SU-DHL-6 (cell line): ENCODE data around the gene OSBPL6.

ENCODE experiments used
- H2AFZ ChIP-seq: fragments of 200-600 bp; sonication (generic); 2 replicates; pipeline ENCODE4 v1.6.1; 2014; ENCODE audit warnings: low read depth, mild to moderate bottlenecking, moderate library complexity, mixed read lengths, antibody characterized with exemption, low read length; ENCODE audit not compliant: severe bottlenecking
- H3F3A ChIP-seq: fragments of 200-600 bp; shearing (Covaris generic); 2 replicates; pipeline ENCODE4 v1.6.0; 2016; ENCODE audit warnings: antibody characterized with exemption, mild to moderate bottlenecking; ENCODE audit not compliant: insufficient read depth
- H3K27ac ChIP-seq: fragments of 200-600 bp; sonication (generic); 2 replicates; pipeline ENCODE4 v1.5.1; 2016; ENCODE audit warnings: low read depth, mild to moderate bottlenecking, low read length, moderate library complexity, mixed read lengths
- H3K27me3 ChIP-seq: fragments of 200-600 bp; sonication (generic), shearing (Covaris generic); 2 replicates; pipeline ENCODE4 v1.6.0; 2014; ENCODE audit warnings: mild to moderate bottlenecking, low read length
- H3K36me3 ChIP-seq: fragments of 200-600 bp; sonication (generic); 2 replicates; pipeline ENCODE4 v1.6.1; 2014; ENCODE audit warnings: mild to moderate bottlenecking, low read length, mixed read lengths
- H3K4me2 ChIP-seq: fragments of 300-600, 200-600 bp; shearing (Covaris generic), sonication (generic); 2 replicates; pipeline ENCODE4 v1.6.0; 2014; ENCODE audit warnings: low read length, low read depth, mild to moderate bottlenecking; ENCODE audit not compliant: poor library complexity, severe bottlenecking
- H3K4me3 ChIP-seq: fragments of 200-600 bp; sonication (generic); 2 replicates; pipeline ENCODE4 v1.5.1; 2014; ENCODE audit warnings: antibody characterized with exemption, low read length, mild to moderate bottlenecking, mixed read lengths; ENCODE audit not compliant: insufficient read depth, poor library complexity, severe bottlenecking
- H3K79me2 ChIP-seq: fragments of 200-600 bp; sonication (generic); 2 replicates; pipeline ENCODE4 v1.6.1; 2014; ENCODE audit warnings: mild to moderate bottlenecking, low read length, moderate library complexity; ENCODE audit not compliant: insufficient read depth
- H3K9ac ChIP-seq: fragments of 200-600 bp; sonication (generic); 2 replicates; pipeline ENCODE4 v1.7.0; 2014; ENCODE audit warnings: mild to moderate bottlenecking, low read length
- H3K9me2 ChIP-seq: fragments of 200-600 bp; sonication (generic); replicated peaks from 2 replicates; pipeline ENCODE4 v1.6.1; 2014; ENCODE audit warnings: low read length; ENCODE audit not compliant: insufficient read depth
- H3K9me3 ChIP-seq: fragments of 200-600 bp; sonication (generic); 2 replicates; pipeline ENCODE4 v1.6.1; 2014; ENCODE audit warnings: low read length, mixed read lengths; ENCODE audit not compliant: insufficient read depth
- H4K20me1 ChIP-seq: fragments of 200-600 bp; sonication (generic); 2 replicates; pipeline ENCODE4 v1.6.1; 2014; ENCODE audit warnings: low read depth, mild to moderate bottlenecking, antibody characterized with exemption, low read length, moderate library complexity, mixed read lengths
- CTCF ChIP-seq: fragments of 200-600 bp; sonication (generic); IDR thresholded peaks from one replicate; pipeline ENCODE4 v1.5.1; 2017; ENCODE audit warnings: antibody characterized with exemption, mild to moderate bottlenecking, low read length, moderate library complexity; ENCODE audit not compliant: insufficient read depth, poor library complexity, severe bottlenecking
- EZH2phosphoT487 ChIP-seq: fragments of 200-600 bp; sonication (generic), shearing (Covaris generic); conservative IDR thresholded peaks from 2 replicates; pipeline ENCODE4 v1.6.1; 2018; ENCODE audit warnings: mild to moderate bottlenecking, antibody characterized with exemption, low read length, moderate library complexity, mixed read lengths

Gene OSBPL6

GRCh38 chr2:178403671-178404306 lies 209.5 kb downstream of the OSBPL6 start:
- Histone ChIP-seq H3K4me3 (no peak overlapping the region), H3K9me2 (no peaks in the 10 kb centered on the region), H3K4me2 (no peak overlapping the region), H3K27me3 (no peaks in the 10 kb centered on the region), H3K9ac (no peak overlapping the region), H3K79me2 (no peaks in the 10 kb centered on the region), H3K36me3 (no peaks in the 10 kb centered on the region), H3K9me3 (no peaks in the 10 kb centered on the region), H3K27ac (no peak overlapping the region), H4K20me1 (no peaks in the 10 kb centered on the region), H2AFZ (no peak overlapping the region), H3F3A (no peaks in the 10 kb centered on the region)
- TF ChIP-seq CTCF (no peak), EZH2phosphoT487 (no peak)

GRCh38 chr2:178404368-178404767 lies 210.1 kb downstream of the OSBPL6 start:
- H3K9me2 ChIP-seq, result no peaks in the 10 kb centered on the region

GRCh38 chr2:178409261-178409660 lies 214.9 kb downstream of the OSBPL6 start:
- H3K79me2 ChIP-seq, result no peaks in the 10 kb centered on the region
- TF ChIP-seq EZH2phosphoT487 (no peak), CTCF (no peak)
- no peak overlapping the region for H3K9ac ChIP-seq
- no peaks in the 10 kb centered on the region for H3K9me2 ChIP-seq
- no peak overlapping the region for H3K27ac ChIP-seq
- H3K9me3 ChIP-seq, result no peaks in the 10 kb centered on the region
- no peak overlapping the region for H2AFZ ChIP-seq
- no peaks in the 10 kb centered on the region for H3K27me3 ChIP-seq
- no peak overlapping the region for H3K4me2 ChIP-seq
- H3K4me3 ChIP-seq, result no peak overlapping the region
- H3F3A ChIP-seq, result no peaks in the 10 kb centered on the region
- no peaks in the 10 kb centered on the region for H4K20me1 ChIP-seq
- no peaks in the 10 kb centered on the region for H3K36me3 ChIP-seq

More at GRCh38 chr2:178404368-178404767, 210.1 kb downstream of the OSBPL6 start:
- H3K4me2 ChIP-seq, result no peak overlapping the region
- no peaks in the 10 kb centered on the region for H4K20me1 ChIP-seq
- no peaks in the 10 kb centered on the region for H3K27me3 ChIP-seq
- no peak overlapping the region for H2AFZ ChIP-seq
- no peaks in the 10 kb centered on the region for H3K36me3 ChIP-seq
- no peaks in the 10 kb centered on the region for H3K79me2 ChIP-seq
- no peak overlapping the region for H3K4me3 ChIP-seq
- TF ChIP-seq EZH2phosphoT487 (no peak), CTCF (no peak)
- H3F3A ChIP-seq, result no peaks in the 10 kb centered on the region
- H3K27ac ChIP-seq, result no peak overlapping the region
- no peak overlapping the region for H3K9ac ChIP-seq
- H3K9me3 ChIP-seq, result no peaks in the 10 kb centered on the region
